ENCODE data around the gene SPECC1. TPM values are rescaled to one million over a fixed set of nuclear protein-coding genes. Genes with fewer than 3 reads are reported as not detected.

SPECC1 gene
- polyA plus RNA-seq, 1 of the 3 experiments (the other 2 are of a cell fraction): 11.2 TPM

DNA sequence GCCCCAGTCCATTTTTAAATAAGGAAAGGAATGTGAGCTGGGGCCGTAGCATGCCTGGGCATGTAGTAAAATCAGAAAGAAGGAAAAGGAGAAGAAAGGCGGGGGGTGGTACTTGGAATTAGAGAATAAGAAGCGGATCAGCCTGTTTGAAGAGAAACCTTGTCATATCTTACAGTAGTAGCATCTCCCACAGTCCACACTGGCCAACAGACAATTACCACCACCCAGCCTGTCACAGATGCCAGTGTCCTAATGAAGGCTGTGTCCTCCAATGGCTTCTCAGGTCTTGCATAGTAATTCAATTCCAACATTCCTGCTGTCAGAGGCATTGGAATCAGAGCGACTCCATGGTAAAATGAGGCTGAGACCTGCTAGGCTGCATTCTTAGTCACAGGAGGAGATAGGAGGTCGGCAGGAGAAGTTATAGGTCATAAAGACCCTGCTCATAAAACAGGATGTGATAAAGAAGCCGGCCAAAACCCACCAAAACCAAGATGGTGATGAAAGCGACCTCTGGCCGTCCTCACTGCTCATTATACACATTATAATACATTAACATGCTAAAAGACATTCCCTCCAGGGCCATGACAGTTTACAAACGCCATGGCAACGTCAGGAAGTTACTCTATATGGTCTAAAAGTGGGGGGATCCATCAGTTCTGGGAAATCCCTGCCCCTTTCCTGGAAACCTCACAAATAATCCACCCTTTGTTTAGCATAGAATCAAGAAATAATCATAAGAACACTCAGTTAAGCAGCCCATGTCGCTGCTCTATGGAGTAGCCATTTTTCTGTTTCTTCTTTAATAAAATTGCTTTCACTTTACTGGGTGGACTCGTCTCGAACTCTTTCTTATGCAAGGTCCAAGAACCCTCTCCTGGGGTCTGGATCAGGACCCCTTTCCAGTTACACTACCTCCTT is 22.0 kb upstream of the SPECC1 start:
- no peaks in the 10 kb centered on the region for H3K79me2 ChIP-seq (ENCODE audit: insufficient read depth)
- no peaks in the 10 kb centered on the region for H3F3A ChIP-seq (replicated peaks; ENCODE audit: insufficient read depth)
- no peak overlapping the region for H3K27ac ChIP-seq (ENCODE audit: low read depth in 2 of 2, low read length in 1 of 2)
- H3K27me3 ChIP-seq (ENCODE audit: insufficient read depth): no peaks in the 10 kb centered on the region
- no peak overlapping the region for H3K9ac ChIP-seq
- no peak overlapping the region for H3K4me3 ChIP-seq (ENCODE audit: low read depth in 2 of 2, low read length in 1 of 2)
- no peaks in the 10 kb centered on the region for H3K4me1 ChIP-seq (ENCODE audit: control insufficient read depth in 1 of 2, insufficient read depth in 2 of 2, low read depth in 1 of 2, low read length in 1 of 2)
- H3K9me3 ChIP-seq: no peaks in the 10 kb centered on the region
- POLR2A ChIA-PET: no interaction called here
- CTCF ChIA-PET: interaction anchor here (1.3 kb wide), 2 partner anchors 21 to 240 kb away, joined by 4 read pairs; no protein-coding TSS in a partner anchor
- no peak overlapping the region; the same call in none of the 2 replicates for H2AFZ ChIP-seq (ENCODE audit: low read depth)
- no peaks in the 10 kb centered on the region for H4K20me1 ChIP-seq (ENCODE audit: insufficient read depth)
- no peak overlapping the region for H3K4me2 ChIP-seq
- TF ChIP-seq, protein P1, sequence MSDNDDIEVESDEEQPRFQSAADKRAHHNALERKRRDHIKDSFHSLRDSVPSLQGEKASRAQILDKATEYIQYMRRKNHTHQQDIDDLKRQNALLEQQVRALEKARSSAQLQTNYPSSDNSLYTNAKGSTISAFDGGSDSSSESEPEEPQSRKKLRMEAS (IDR thresholded peaks at IDR 0.05; ENCODE audit: low read depth): no peak
- TF ChIP-seq GABPA (IDR thresholded peaks at IDR 0.05; ENCODE audit: low read depth) (no peak), NRF1 (IDR thresholded peaks at IDR 0.05; ENCODE audit: low read depth, low read length) (no peak), MXI1 (IDR thresholded peaks at IDR 0.05; ENCODE audit: low read depth, low read length) (no peak), MEF2A (IDR thresholded peaks at IDR 0.05; ENCODE audit: borderline replicate concordance, low read depth) (no peak), TEAD4 (IDR thresholded peaks at IDR 0.05; ENCODE audit: borderline replicate concordance, insufficient read depth) (no peak)
- TF ChIP-seq, protein P2, sequence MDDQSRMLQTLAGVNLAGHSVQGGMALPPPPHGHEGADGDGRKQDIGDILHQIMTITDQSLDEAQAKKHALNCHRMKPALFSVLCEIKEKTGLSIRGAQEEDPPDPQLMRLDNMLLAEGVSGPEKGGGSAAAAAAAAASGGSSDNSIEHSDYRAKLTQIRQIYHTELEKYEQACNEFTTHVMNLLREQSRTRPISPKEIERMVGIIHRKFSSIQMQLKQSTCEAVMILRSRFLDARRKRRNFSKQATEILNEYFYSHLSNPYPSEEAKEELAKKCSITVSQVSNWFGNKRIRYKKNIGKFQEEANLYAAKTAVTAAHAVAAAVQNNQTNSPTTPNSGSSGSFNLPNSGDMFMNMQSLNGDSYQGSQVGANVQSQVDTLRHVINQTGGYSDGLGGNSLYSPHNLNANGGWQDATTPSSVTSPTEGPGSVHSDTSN (IDR thresholded peaks at IDR 0.05): no peak
- 85% methylated on average over 13 of the region's 13 CpGs for WGBS (ENCODE audit: low lambda C conversion rate)
- no peaks in the 10 kb centered on the region for H3K36me3 ChIP-seq (replicated peaks in 1 of 2; ENCODE audit: control insufficient read depth in 1 of 2, insufficient read depth in 2 of 2, low read length in 1 of 2)
- no peak for DNase-seq
- H3K9me2 ChIP-seq: no peaks in the 10 kb centered on the region

DNA sequence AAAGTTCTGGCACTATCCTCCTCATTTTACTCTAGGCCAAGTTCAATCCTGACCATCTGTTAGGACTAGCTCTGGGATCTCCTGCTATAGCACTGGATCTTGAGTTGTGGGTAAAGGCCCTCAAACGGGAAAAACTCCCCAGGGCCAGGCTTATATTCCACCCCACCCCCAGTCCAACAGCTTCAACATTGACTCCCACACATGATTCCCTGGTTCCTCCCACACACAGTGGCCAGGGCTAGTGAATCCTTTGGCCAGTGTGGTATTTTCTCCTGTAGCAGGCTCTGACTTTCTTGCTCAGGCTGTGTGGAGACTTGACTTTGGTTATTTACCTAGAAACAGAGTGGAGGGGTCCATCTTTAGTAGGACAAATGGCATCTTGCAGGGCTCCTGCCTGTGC is 21.3 kb upstream of the SPECC1 start:
- Histone ChIP-seq H3K4me3 (ENCODE audit: low read depth in 2 of 2, low read length in 1 of 2) (no peak overlapping the region), H3K36me3 (replicated peaks in 1 of 2; ENCODE audit: control insufficient read depth in 1 of 2, insufficient read depth in 2 of 2, low read length in 1 of 2) (no peaks in the 10 kb centered on the region), H3K9me2 (no peaks in the 10 kb centered on the region), H3K9me3 (no peaks in the 10 kb centered on the region), H3K4me1 (ENCODE audit: control insufficient read depth in 1 of 2, insufficient read depth in 2 of 2, low read depth in 1 of 2, low read length in 1 of 2) (no peaks in the 10 kb centered on the region), H2AFZ (ENCODE audit: low read depth) (no peak overlapping the region), H3K27me3 (ENCODE audit: insufficient read depth) (no peaks in the 10 kb centered on the region), H3F3A (replicated peaks; ENCODE audit: insufficient read depth) (no peaks in the 10 kb centered on the region), H3K9ac (no peak overlapping the region), H3K4me2 (no peak overlapping the region), H3K79me2 (ENCODE audit: insufficient read depth) (no peaks in the 10 kb centered on the region), H3K27ac (ENCODE audit: low read depth in 2 of 2, low read length in 1 of 2) (no peak overlapping the region), H4K20me1 (ENCODE audit: insufficient read depth) (no peaks in the 10 kb centered on the region)
- ChIA-PET CTCF (interaction anchor here (0.9 to 3.0 kb wide), 5 partner anchors 21 to 239 kb away, joined by 3 to 13 read pairs (median 4); no protein-coding TSS in a partner anchor), POLR2A (no interaction called here)
- no peak for DNase-seq
- 88% methylated on average over 1 of the region's 1 CpG for WGBS (ENCODE audit: low lambda C conversion rate)
- no peak for TF ChIP-seq JUND (IDR thresholded peaks at IDR 0.05)
- TF ChIP-seq FOSL2 (IDR thresholded peaks at IDR 0.05; ENCODE audit: borderline replicate concordance, low read depth): no peak
- no peak for TF ChIP-seq CHD2 (IDR thresholded peaks at IDR 0.05; ENCODE audit: low read length, partially characterized antibody)
- TF ChIP-seq NFIC (IDR thresholded peaks at IDR 0.05; ENCODE audit: borderline replicate concordance): no peak
- no peak for TF ChIP-seq NRF1 (IDR thresholded peaks at IDR 0.05; ENCODE audit: low read depth, low read length)
- TF ChIP-seq YY1 (IDR thresholded peaks at IDR 0.05; ENCODE audit: low read depth): no peak
